Panc1 (cell line): ENCODE data around the gene TAOK1.

Experiments
- POLR2AphosphoS5 ChIP-seq: IDR thresholded peaks from 2 replicates; pipeline ENCODE4 v1.6.1; 2012; ENCODE audit warnings: mild to moderate bottlenecking, low read depth, low read length, moderate library complexity
- REST ChIP-seq, 2 experiments: IDR thresholded peaks; 2 replicates each; pipeline ENCODE4 v1.6.1; 2011 to 2012; ENCODE audit warnings: low read depth in 2 of 2, control low read depth in 1 of 2, low read length in 1 of 2, mild to moderate bottlenecking in 1 of 2, moderate library complexity in 1 of 2; ENCODE audit not compliant: insufficient read depth in 1 of 2
- SIN3A ChIP-seq: IDR thresholded peaks from 2 replicates; pipeline ENCODE4 v1.6.1; 2012; ENCODE audit warnings: low read depth, mild to moderate bottlenecking, low read length, moderate library complexity, borderline replicate concordance; ENCODE audit not compliant: insufficient read depth
- TCF7L2 ChIP-seq: IDR thresholded peaks from 2 replicates; pipeline ENCODE4 v1.6.1; 2011; ENCODE audit warnings: mild to moderate bottlenecking, low read depth, low read length, inconsistent platforms
- TF ChIP-seq, protein P1 (sequence below): fragments of 450-650 bp; IDR thresholded peaks from 2 replicates; pipeline ENCODE4 v1.5.1; 2017; ENCODE audit warnings: mild to moderate bottlenecking

GRCh38 chr17:29442451-29442850, 52.3 kb downstream of the TAOK1 start:
- TF ChIP-seq REST (IDR thresholded peaks at IDR 0.05; ENCODE audit: insufficient read depth in 1 of 2, low read depth in 2 of 2, low read length in 1 of 2), result no peak
- TF ChIP-seq, protein P1, sequence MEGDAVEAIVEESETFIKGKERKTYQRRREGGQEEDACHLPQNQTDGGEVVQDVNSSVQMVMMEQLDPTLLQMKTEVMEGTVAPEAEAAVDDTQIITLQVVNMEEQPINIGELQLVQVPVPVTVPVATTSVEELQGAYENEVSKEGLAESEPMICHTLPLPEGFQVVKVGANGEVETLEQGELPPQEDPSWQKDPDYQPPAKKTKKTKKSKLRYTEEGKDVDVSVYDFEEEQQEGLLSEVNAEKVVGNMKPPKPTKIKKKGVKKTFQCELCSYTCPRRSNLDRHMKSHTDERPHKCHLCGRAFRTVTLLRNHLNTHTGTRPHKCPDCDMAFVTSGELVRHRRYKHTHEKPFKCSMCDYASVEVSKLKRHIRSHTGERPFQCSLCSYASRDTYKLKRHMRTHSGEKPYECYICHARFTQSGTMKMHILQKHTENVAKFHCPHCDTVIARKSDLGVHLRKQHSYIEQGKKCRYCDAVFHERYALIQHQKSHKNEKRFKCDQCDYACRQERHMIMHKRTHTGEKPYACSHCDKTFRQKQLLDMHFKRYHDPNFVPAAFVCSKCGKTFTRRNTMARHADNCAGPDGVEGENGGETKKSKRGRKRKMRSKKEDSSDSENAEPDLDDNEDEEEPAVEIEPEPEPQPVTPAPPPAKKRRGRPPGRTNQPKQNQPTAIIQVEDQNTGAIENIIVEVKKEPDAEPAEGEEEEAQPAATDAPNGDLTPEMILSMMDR, result no peak
- no peak for TF ChIP-seq SIN3A
- no peak for TF ChIP-seq POLR2AphosphoS5
- no peak for TF ChIP-seq TCF7L2
